AML-193 (cell line): ENCODE results near the gene OR4D2.
"Not testable (repeated sequence)": the region's sequence is repeated elsewhere in the genome, so short reads cannot be mapped to it uniquely, and the experiment has no call there.

Experiments used
- DNase-seq, 2 experiments: peaks; one replicate each; lab custom pipeline; 2025; lab: John Stamatoyannopoulos, UW

OR4D2 gene

GRCh38 chr17:58166682-58167081 lies at the start of gene OR4D2:
TSS of gene OR4D2 (plus strand) at chr17:58166982. CDS start at chr17:58169656, 2,674 bp downstream.
- no peak for DNase-seq

DNA sequence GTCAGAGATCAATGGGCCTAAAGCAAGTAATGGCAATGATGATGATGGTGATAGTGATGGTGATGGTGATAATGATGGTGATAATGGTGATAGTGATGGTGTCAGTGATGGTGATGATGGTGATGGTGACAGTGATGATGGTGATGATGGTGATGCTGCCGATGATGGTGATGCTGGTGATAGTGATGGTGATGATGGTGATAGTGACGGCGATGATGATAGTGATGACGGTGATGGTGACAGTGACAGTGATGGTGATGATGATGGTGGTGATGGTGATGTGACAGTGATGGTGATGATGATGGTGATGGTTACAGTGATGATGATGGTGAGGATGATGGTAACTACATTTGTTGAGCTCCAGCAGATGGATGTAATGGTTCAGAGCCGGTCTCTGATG lies 49.4 kb upstream of the OR4D2 start:
- DNase-seq, result no peak

DNA sequence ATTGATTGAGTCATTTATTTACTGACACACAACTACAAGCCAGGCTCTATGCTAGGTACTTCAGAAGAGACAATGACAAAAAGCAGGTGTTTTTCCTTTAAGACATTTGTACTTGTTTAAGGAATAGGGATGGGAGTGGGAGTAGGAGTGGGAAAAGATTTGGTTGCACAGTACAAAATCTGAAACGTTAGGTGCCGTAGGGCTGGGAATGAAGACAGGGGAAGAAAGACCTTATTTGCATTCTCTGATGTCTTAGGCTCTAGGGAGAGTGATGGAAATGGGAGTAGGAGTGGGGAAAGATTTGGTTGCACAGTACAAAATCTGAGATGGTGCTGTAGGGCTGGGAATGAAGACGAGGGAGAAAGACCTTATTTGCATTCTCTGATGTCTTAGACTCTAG lies 47.3 kb upstream of the OR4D2 start:
- no peak for DNase-seq

DNA sequence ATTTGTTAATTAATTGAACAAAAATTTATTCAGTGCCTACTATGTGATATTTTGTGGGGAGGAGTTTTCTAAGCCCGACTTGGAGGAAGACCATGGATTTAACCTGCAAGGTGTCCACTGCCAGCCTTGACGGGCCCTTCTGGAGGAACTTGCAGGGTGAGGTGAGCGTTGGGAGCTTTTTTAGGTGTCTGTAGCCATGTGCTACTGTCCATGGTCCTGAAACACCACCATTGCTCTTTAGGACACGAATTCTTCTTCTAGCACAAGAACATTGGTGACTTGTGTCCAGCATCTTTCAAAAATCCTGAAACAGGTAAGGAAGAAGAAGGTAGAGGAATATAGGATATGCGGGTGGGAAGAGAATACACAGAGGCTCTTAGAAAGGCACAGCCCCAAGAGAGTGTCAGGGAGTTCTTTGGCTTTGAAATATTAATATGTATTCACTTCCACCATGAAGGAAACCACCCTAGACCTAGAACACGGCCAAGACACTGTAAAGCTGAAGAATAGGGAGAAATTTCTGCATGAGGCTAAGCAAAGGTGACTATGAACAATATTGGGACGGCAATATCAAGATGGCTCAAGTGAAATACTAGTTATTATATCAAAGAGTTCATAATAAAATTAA lies 46.5 kb upstream of the OR4D2 start:
- peak; percentile 56 to 69 for DNase-seq

GRCh38 chr17:58121925-58122324 lies 44.9 kb upstream of the OR4D2 start:
- DNase-seq, result peak; percentile 56 to 57

DNA sequence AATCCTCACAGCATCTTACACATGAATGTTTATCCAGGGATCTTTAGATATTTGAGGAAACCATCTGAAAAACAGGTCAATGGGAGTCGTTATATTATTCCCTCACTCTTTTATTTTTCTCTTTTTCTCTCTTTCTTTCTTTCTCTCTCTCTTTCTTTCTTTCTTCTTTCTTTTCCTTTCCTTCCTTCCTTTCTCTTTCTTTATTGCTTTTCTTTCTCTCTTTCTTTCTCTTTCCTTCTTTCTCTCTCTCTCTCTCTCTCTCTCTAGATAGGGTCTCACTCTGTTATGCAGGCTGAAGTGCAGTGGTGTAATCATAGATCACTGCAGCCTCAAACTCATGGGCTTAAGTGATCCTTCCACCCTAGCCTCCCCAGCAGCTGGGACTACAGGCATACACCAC lies 38.9 kb upstream of the OR4D2 start:
- DNase-seq, result no peak

- DNase-seq, result not testable (repeated sequence)
These were observed 34.1 kb upstream of the OR4D2 start for GRCh38 chr17:58132697-58133096.

DNA sequence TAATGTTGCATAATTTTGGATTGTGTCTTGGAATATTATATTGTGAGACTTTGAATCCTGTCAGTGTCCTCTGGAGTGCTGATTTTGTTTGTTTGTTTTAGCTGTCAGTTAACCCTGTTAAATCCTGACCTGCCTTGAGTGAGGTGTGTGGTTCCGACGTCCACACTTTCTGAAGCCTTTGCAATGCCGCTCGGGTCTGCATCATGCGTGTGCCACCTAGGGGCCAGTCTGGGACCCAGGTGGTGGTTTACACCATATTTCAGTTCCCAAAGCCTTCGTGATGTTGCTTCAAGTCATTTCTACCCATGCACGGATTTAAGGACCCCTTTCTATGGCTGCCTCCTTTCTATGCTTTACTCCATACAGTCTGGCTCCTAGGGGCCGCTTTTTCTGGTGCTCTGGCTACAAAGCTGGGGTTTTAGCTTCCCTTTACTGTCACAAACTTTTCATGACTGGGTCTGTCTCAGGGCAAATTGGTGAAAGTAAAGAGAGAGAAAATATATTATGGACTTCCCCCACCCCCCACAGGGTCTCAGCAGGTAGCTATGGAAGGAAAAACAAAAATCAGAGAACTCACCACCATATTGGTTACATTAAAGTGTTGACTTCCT lies 30.0 kb upstream of the OR4D2 start:
- DNase-seq, result no peak

DNA sequence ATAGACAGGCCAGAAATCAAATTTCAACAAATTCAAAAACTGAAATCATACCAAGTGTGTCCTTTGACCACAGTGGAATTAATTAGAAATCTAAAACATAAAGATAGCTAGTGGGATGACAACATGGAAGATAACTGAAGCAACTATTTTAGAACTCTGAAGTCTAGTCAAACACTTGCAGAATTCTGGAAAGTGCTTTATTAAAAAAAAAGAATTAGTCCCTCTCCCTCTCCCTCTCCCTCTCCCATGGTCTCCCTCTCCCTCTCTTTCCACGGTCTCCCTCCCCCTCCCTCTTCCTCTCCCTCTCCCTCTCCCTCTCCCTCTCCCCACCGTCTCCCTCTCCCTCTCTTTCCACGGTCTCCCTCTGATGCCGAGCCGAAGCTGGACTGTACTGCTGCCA lies 25.3 kb upstream of the OR4D2 start:
- DNase-seq, result no peak

DNA sequence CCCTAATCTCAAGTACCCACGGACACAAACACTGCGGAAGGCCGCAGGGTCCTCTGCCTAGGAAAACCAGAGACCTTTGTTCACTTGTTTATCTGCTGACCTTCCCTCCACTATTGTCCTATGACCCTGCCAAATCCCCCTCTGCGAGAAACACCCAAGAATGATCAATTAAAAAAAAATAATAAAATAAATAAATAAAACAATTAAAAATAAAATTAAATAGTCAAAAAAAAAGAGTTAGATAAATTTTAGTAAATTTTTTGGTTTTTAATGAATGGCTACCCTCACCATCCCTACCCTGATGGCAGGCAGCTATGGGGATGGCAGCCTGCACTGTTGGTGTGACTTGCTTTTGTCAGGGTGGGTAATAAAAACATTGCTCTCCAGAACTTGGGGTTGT lies 23.4 kb upstream of the OR4D2 start:
- DNase-seq, result not testable (repeated sequence)

DNA sequence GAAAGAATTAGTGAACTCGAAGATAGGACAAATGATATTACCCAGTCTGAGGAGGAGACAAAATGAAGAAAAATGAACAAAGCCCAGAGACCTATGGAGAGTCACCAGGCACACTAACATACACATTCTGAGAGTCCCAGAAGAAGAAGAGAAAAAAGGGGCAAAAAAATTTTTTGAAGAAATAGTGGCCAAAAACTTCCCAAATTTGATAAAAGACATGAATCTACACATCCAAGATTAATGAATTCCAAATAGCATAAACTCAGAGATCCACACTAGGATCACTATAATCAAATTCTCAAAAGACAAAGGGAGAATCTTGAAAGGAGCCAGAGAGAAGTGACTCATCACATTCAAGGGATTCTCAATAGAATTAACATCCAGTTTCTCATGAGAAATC lies 22.0 kb upstream of the OR4D2 start:
- no peak for DNase-seq

GRCh38 chr17:58147930-58148434 lies 18.8 kb upstream of the OR4D2 start, which contains the start of gene OR4D1:
TSS of gene OR4D1 (plus strand) at chr17:58148384. CDS start at chr17:58155154, 6,770 bp downstream.
- DNase-seq, result no peak

- no peak for DNase-seq
These were observed 18.2 kb upstream of the OR4D2 start for GRCh38 chr17:58148609-58149008.

GRCh38 chr17:58150394-58150793 lies 16.4 kb upstream of the OR4D2 start:
- DNase-seq, result no peak

DNA sequence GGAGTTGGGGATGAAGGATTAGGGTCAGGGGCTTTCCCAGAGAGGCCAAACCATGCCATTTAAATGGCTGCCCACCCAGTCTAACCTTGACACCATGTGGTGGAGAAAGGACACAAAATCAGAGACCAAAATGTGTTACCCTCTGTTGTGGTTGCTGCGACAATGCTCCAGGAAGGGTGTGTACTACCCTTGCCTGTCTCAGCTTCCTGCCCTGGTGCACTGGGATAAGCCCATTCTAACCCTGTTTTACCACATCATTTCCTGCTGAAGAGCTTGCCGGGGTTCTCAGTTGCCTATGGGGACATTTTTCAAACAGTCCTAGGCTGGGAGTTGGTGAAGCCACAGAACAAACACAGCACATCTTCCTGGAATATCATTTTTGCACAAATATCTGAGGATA lies 13.7 kb upstream of the OR4D2 start:
- DNase-seq, result peak; percentile 35 to 50

- no peak for DNase-seq
These were observed 13.1 kb upstream of the OR4D2 start for GRCh38 chr17:58153671-58154070.

DNA sequence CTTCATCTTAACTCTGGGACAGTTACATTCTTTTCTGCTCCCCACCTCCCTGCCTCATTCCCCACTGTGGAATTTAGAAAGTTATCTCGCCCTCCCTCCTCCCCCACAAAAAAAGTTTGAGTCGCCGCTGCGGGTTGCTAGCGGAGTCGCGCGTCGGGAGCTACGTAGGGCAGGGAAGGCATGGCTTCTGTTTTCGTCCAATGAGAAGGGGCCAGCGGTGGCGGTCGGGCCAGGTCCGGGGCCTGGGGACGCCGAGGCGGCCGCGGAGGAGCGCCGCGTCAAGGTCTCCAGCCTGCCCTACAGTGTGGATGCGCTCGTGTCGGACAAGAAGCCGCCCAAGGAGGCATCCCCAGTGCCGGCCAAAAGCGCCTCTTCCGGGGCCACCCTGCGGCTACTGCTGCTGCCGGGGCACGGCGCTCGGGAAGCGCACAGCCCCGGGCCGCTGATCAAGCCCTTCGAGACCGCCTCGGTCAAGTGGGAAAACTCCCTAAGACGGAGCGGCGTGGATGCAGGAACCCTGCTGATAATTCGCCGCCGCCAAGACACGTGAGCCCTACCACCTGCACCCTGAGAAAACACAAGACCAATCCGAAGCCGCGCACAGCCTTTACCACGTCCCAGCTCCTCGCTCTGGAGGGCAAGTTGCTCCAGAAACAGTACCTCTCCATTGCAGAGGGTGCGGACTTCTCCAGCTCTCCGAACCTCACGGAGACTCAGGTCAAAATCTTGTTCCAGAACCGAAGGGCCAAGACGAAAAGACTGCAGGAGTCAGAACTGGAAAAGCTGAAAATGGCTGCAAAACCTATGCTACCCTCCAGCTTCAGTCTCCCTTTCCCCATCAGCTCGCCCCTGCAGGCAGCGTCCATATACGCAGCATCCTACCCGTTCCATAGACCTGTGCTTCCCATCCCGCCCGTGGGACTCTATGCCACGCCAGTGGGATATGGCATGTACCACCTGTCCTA lies 9.7 kb upstream of the OR4D2 start:
- no peak for DNase-seq

DNA sequence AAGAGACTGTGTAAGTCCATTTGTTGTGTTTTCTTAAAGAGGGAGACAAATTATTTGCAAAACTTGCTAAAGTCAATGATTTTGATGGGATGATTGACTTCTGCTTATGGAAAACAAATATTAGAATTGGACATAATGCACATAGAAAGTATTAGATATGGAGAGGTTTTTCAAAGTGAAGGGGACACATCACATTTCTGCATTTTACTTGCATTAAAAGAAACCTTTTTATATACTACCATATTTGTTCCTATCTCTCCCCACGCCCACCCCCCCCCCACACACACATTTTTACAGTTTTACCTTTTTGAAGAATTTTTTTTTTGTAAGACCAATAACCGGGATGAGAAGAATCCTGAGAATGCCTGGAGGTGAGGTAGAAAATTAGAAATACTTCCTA lies 8.6 kb upstream of the OR4D2 start:
- DNase-seq, result no peak

- no peak for DNase-seq
These were observed 5.2 kb upstream of the OR4D2 start for GRCh38 chr17:58161566-58161965.

DNA sequence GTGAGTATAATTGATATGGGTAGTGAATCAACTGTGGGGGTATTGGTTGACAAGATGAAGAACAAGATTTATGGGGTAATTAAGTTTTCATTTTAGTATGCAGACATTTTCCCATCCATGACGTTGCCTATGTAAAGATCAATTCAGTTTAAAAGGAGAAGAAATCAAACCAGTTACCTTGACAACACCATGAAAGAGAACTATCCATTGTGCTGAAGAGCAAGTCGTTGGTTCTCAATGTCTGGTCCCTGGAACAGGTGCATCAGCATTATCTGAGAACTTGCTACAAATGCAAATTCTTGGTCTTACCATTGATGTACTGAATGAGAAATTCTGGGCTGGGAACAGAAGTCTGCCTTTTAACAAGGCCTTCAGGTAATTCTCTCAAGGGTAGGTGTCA lies 801 bp upstream of the OR4D2 start:
- DNase-seq, result no peak

GRCh38 chr17:58170622-58171021 lies 3.8 kb downstream of the OR4D2 start:
- no peak for DNase-seq

DNA sequence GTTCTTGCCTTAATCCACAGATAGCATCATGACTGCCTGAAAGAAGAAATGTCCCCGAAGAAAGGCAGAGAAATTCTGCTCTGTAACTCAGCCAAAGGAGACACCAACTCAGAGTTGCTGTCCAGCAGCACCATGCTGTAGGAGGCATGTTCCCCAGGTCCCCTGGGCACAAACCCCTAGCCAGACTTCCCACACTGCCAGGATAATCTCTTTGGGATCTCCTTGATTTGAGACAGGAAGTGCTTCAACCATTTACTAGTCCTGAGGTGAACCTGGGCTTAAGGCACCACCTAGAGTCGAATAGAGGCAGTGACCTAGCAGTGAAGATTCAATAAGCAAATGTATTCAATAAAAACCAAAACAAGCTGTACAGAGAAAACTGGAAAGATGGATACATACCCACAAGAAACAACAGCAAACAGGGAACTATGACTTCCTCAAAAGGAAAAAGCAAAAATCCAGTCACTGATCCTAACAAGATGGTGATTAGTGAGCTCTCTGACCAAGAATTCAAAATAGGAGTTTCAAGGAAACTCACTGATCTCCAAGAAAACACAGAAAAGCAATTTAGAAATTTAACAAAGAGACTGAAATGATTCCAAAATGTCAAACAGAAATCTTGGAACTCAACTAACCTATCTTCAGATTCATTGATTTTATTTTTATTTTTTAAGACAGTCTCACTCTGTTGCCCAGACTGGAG lies 5.7 kb downstream of the OR4D2 start:
- DNase-seq, result peak; percentile 52 to 64
